GM23338 (cell line): Measurements from ENCODE around the gene GPHN. TPM values are rescaled to one million over a fixed set of nuclear protein-coding genes. Genes with fewer than 3 reads are reported as not detected.

Source experiments
- ATAC-seq: fragments of 200-7000 bp; cut with Tn5 transposase; 3 replicates; pipeline ENCODE4 v1.9.1; 2020
- DNase-seq: peaks from one replicate; pipeline ENCODE4 v3.0.0-alpha.2; 2015; ENCODE audit warnings: low spot score
- H2AFZ ChIP-seq: fragments of 200-600 bp; sonication (generic); 2 replicates; pipeline ENCODE4 v1.8.0; 2016; ENCODE audit warnings: antibody characterized with exemption, mild to moderate bottlenecking, moderate library complexity
- H3F3A ChIP-seq: fragments of 200-600 bp; sonication (generic); replicated peaks from 2 replicates; pipeline ENCODE4 v1.8.0; 2017; ENCODE audit warnings: antibody characterized with exemption, mixed run types, low read depth
- H3K27ac ChIP-seq: fragments of 200-600 bp; sonication (generic); 2 replicates; pipeline ENCODE4 v1.6.1; 2016; ENCODE audit warnings: low read depth
- H3K27me3 ChIP-seq: fragments of 200-600 bp; sonication (generic); 2 replicates; pipeline ENCODE4 v1.8.0; 2016; ENCODE audit warnings: mild to moderate bottlenecking, mixed run types, moderate library complexity; ENCODE audit not compliant: insufficient read depth
- H3K36me3 ChIP-seq: fragments of 200-600 bp; sonication (generic); 2 replicates; pipeline ENCODE4 v1.8.0; 2016; ENCODE audit warnings: mild to moderate bottlenecking; ENCODE audit not compliant: insufficient read depth
- H3K4me1 ChIP-seq: fragments of 200-600 bp; sonication (generic); 2 replicates; pipeline ENCODE4 v1.8.0; 2016; ENCODE audit warnings: mild to moderate bottlenecking, moderate library complexity; ENCODE audit not compliant: insufficient read depth
- H3K4me2 ChIP-seq: fragments of 200-600 bp; sonication (generic); 2 replicates; pipeline ENCODE4 v1.7.1; 2017; ENCODE audit warnings: mixed run types
- H3K4me3 ChIP-seq: fragments of 200-600 bp; sonication (generic); 2 replicates; pipeline ENCODE4 v1.6.1; 2016; ENCODE audit warnings: mixed run types
- H3K79me2 ChIP-seq: fragments of 200-600 bp; sonication (generic); replicated peaks from 2 replicates; pipeline ENCODE4 v1.8.0; 2017; ENCODE audit warnings: mild to moderate bottlenecking; ENCODE audit not compliant: insufficient read depth
- H3K9me2 ChIP-seq: fragments of 200-600 bp; sonication (generic); 2 replicates; pipeline ENCODE4 v1.8.0; 2017; ENCODE audit not compliant: insufficient read depth
- H4K20me1 ChIP-seq: fragments of 200-600 bp; sonication (generic); replicated peaks from 2 replicates; pipeline ENCODE4 v1.8.0; 2017; ENCODE audit warnings: mild to moderate bottlenecking; ENCODE audit not compliant: insufficient read depth
- H3K27ac Mint-ChIP-seq: 2 replicates; pipeline ENCODE4 v1.8.0; 2020; ENCODE audit warnings: inconsistent platforms, mild to moderate bottlenecking, moderate library complexity, mixed read lengths
- H3K27me3 Mint-ChIP-seq: 3 replicates; pipeline ENCODE4 v1.8.0; 2022; ENCODE audit warnings: low read depth, mild to moderate bottlenecking, moderate library complexity, mixed read lengths, inconsistent platforms; ENCODE audit not compliant: insufficient read depth, poor library complexity
- H3K36me3 Mint-ChIP-seq: 3 replicates; pipeline ENCODE4 v1.8.0; 2021; ENCODE audit warnings: low read depth, mild to moderate bottlenecking, inconsistent platforms, moderate library complexity, mixed read lengths
- H3K4me1 Mint-ChIP-seq: 3 replicates; pipeline ENCODE4 v1.8.0; 2020; ENCODE audit warnings: mild to moderate bottlenecking, inconsistent platforms, mixed read lengths
- H3K4me3 Mint-ChIP-seq: 3 replicates; pipeline ENCODE4 v1.8.0; 2021; ENCODE audit warnings: moderate library complexity, mild to moderate bottlenecking, inconsistent platforms, mixed read lengths
- H3K9me3 Mint-ChIP-seq: 3 replicates; pipeline ENCODE4 v1.8.0; 2020; ENCODE audit warnings: moderate library complexity, mild to moderate bottlenecking, inconsistent platforms, mixed read lengths
- CREB1 ChIP-seq: fragments of 250-450 bp; sonication (Bioruptor Pico); IDR thresholded peaks from 2 replicates; pipeline ENCODE4 v1.5.0; 2020; ENCODE audit warnings: low read depth, mild to moderate bottlenecking, moderate library complexity
- ETS1 ChIP-seq: IDR thresholded peaks from 2 replicates; pipeline ENCODE4 v1.6.1; 2016; ENCODE audit warnings: antibody characterized with exemption
- EZH2 ChIP-seq: fragments of 200-600 bp; sonication (generic); IDR thresholded peaks from one replicate; pipeline ENCODE4 v1.8.0; 2017; ENCODE audit warnings: antibody characterized with exemption, mild to moderate bottlenecking, low read depth; ENCODE audit not compliant: unreplicated experiment
- EZH2phosphoT487 ChIP-seq: fragments of 200-600 bp; sonication (generic); IDR thresholded peaks from one replicate; pipeline ENCODE4 v1.8.1; 2018; ENCODE audit warnings: antibody characterized with exemption; ENCODE audit not compliant: unreplicated experiment
- NANOG ChIP-seq: IDR thresholded peaks from 2 replicates; pipeline ENCODE4 v1.6.1; 2016; ENCODE audit warnings: antibody characterized with exemption, borderline replicate concordance
- STAT1 ChIP-seq: IDR thresholded peaks from one replicate; pipeline ENCODE4 v1.6.1; 2016; ENCODE audit warnings: antibody characterized with exemption; ENCODE audit not compliant: unreplicated experiment
- ZNF114 ChIP-seq: fragments of 250-450 bp; sonication (Bioruptor Pico); IDR thresholded peaks from 2 replicates; pipeline ENCODE4 v1.5.0; 2020; ENCODE audit warnings: mild to moderate bottlenecking, moderate library complexity
- ZNF331 ChIP-seq: fragments of 250-450 bp; sonication (Bioruptor Pico); IDR thresholded peaks from 2 replicates; pipeline ENCODE4 v1.5.0; 2020; ENCODE audit warnings: low read depth, mild to moderate bottlenecking, moderate library complexity
- polyA plus RNA-seq: library from polyadenylated mRNA; unstranded; fragments of >200 nt; fragmentation: Nextera tagmentation; extraction: Ambion mirVana; gene quantifications from 2 replicates; pipeline ENCODE4 v1.2.1, GENCODE V29; 2016
- total RNA-seq: library from RNA; depleted of rRNA; stranded (reverse); fragments of >200 nt; shearing (Covaris generic); gene quantifications from 2 replicates; pipeline ENCODE4 v1.2.3, GENCODE V29; 2014
- TF ChIP-seq, protein P1 (sequence below): IDR thresholded peaks from one replicate; pipeline ENCODE4 v1.6.1; 2018; ENCODE audit warnings: antibody characterized with exemption; ENCODE audit not compliant: unreplicated experiment
- TF ChIP-seq, protein P2 (sequence below), 2 experiments: fragments of 200-600 bp in 1 of 2; sonication (generic) in 1 of 2; conservative IDR thresholded peaks; 2 replicates each; pipeline versions ENCODE4 v1.5.1 to v1.6.1; 2016 to 2017; ENCODE audit warnings: antibody characterized with exemption in 2 of 2, low read depth in 2 of 2, mild to moderate bottlenecking in 2 of 2, moderate library complexity in 1 of 2

The GPHN gene
- total and polyA plus RNA-seq, 2 experiments from 2014 or later = 17.6 to 20.6 TPM

DNA sequence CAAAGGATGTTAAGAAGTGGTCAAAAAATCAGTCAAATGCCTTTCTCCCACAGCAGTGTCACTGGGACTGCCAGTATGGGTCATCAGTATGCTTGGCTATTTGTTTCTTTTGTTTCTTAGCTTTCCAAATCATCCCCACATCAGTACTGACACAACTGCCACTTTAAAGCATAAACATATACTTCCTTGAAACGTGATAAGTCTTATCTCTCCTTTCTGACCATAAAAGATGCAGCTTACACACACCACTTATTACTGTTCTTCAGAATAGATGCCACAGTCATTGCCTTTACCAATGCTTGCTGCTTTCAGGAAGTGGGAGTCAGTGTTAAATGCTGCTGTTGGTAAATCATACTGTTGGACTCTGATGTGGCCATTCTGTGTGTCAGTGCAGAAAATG is 662.7 kb downstream of the GPHN start (continued):
- TF ChIP-seq, protein P1, sequence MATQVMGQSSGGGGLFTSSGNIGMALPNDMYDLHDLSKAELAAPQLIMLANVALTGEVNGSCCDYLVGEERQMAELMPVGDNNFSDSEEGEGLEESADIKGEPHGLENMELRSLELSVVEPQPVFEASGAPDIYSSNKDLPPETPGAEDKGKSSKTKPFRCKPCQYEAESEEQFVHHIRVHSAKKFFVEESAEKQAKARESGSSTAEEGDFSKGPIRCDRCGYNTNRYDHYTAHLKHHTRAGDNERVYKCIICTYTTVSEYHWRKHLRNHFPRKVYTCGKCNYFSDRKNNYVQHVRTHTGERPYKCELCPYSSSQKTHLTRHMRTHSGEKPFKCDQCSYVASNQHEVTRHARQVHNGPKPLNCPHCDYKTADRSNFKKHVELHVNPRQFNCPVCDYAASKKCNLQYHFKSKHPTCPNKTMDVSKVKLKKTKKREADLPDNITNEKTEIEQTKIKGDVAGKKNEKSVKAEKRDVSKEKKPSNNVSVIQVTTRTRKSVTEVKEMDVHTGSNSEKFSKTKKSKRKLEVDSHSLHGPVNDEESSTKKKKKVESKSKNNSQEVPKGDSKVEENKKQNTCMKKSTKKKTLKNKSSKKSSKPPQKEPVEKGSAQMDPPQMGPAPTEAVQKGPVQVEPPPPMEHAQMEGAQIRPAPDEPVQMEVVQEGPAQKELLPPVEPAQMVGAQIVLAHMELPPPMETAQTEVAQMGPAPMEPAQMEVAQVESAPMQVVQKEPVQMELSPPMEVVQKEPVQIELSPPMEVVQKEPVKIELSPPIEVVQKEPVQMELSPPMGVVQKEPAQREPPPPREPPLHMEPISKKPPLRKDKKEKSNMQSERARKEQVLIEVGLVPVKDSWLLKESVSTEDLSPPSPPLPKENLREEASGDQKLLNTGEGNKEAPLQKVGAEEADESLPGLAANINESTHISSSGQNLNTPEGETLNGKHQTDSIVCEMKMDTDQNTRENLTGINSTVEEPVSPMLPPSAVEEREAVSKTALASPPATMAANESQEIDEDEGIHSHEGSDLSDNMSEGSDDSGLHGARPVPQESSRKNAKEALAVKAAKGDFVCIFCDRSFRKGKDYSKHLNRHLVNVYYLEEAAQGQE = no peak
- TF ChIP-seq, protein P2, sequence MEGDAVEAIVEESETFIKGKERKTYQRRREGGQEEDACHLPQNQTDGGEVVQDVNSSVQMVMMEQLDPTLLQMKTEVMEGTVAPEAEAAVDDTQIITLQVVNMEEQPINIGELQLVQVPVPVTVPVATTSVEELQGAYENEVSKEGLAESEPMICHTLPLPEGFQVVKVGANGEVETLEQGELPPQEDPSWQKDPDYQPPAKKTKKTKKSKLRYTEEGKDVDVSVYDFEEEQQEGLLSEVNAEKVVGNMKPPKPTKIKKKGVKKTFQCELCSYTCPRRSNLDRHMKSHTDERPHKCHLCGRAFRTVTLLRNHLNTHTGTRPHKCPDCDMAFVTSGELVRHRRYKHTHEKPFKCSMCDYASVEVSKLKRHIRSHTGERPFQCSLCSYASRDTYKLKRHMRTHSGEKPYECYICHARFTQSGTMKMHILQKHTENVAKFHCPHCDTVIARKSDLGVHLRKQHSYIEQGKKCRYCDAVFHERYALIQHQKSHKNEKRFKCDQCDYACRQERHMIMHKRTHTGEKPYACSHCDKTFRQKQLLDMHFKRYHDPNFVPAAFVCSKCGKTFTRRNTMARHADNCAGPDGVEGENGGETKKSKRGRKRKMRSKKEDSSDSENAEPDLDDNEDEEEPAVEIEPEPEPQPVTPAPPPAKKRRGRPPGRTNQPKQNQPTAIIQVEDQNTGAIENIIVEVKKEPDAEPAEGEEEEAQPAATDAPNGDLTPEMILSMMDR (conservative IDR thresholded peaks at IDR 0.05; ENCODE audit: low read depth in 2 of 2) = no peak
- TF ChIP-seq EZH2phosphoT487 (no peak), ZNF114 (no peak), ZNF331 (CRISPR knock-in tag) (no peak), CREB1 (CRISPR knock-in tag) (no peak), NANOG (no peak), ETS1 (no peak)

DNA sequence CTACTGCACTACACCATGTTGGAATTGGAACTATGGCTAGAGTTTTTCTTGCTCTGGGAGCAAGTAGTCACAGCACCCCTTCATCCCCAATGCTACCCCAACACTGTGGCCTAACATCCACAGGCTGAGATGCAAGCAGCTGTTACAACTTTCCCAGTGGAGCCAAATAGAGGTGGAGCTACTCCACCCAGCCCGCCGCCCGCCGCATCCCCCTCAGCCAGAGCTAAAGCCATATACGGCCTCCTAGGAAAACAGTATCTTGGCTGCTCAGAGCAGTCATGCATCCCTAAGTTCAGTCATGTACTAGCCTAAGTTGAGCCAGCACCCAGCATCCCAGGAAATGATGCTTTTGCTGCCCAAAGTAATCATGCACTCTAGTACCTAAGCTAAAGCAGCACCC is 664.1 kb downstream of the GPHN start:
- H3K27me3 Mint-ChIP-seq = no peaks in the 10 kb centered on the region
- Histone ChIP-seq H4K20me1 (no peaks in the 10 kb centered on the region), H3K4me2 (no peak overlapping the region), H3K36me3 (no peaks in the 10 kb centered on the region), H3K9me2 (0 out of 2 replicates have a peak, but pooled peaks cover 3% of the 10 kb centered on the region), H3K27ac (no peak overlapping the region), H3K4me1 (0 out of 2 replicates have a peak, but pooled peaks cover 8% of the 10 kb centered on the region), H3K27me3 (no peaks in the 10 kb centered on the region), H3K79me2 (no peaks in the 10 kb centered on the region), H3F3A (no peaks in the 10 kb centered on the region), H3K4me3 (no peak overlapping the region), H2AFZ (no peak overlapping the region)
- no peak overlapping the region for H3K4me3 Mint-ChIP-seq
- H3K4me1 Mint-ChIP-seq = peaks cover 8% of the 10 kb centered on the region; the same call in 2 of the 3 replicates
- no peak for DNase-seq
- no peak for ATAC-seq
- peaks cover 7% of the 10 kb centered on the region; the same call in 2 of the 3 replicates for H3K9me3 Mint-ChIP-seq
- no peak overlapping the region for H3K27ac Mint-ChIP-seq
- H3K36me3 Mint-ChIP-seq = peaks cover 3% of the 10 kb centered on the region; the same call in 1 of the 3 replicates
- TF ChIP-seq NANOG (no peak), STAT1 (no peak), CREB1 (CRISPR knock-in tag) (no peak), ZNF331 (CRISPR knock-in tag) (no peak), ETS1 (no peak), EZH2 (no peak)
- TF ChIP-seq, protein P2 (conservative IDR thresholded peaks at IDR 0.05; ENCODE audit: low read depth in 2 of 2) = no peak
